Naive thymus-derived CD4-positive, alpha-beta T cell (primary cell): ENCODE results near the gene SIK2. TPM values are rescaled to one million over a fixed set of nuclear protein-coding genes. Genes with fewer than 3 reads are reported as not detected.
A peak's percentile ranks its signal among the peaks of the same experiment; 100 is the strongest.
"Not testable (repeated sequence)": the region's sequence is repeated elsewhere in the genome, so short reads cannot be mapped to it uniquely, and the experiment has no call there.

ENCODE experiments used
- ATAC-seq: fragments of 150-1000 bp; cut with Tn5 transposase; 2 replicates; pipeline ENCODE4 v1.10.0; 2021; ENCODE audit warnings: mild to moderate bottlenecking, moderate library complexity
- CTCF ChIA-PET: fragments of 350-600 bp; sonication (Branson Sonifier 250); formaldehyde crosslinking; loops from one replicate; lab custom pipeline; 2021; ENCODE audit warnings: antibody characterized with exemption; lab: Charles Lee
- POLR2A ChIA-PET: fragments of 350-600 bp; sonication (Branson Sonifier 250); formaldehyde crosslinking; loops from one replicate; lab custom pipeline; 2021; ENCODE audit warnings: antibody characterized with exemption, inconsistent platforms; lab: Charles Lee
- DNase-seq, 9 donors: peaks; one replicate each; pipeline versions ENCODE4 v3.0.0 to v3.0.0-alpha.2; 2020 to 2022; ENCODE audit warnings: mixed read lengths in 1 of 9
- H3K27ac ChIP-seq: one replicate; pipeline ENCODE4 v1.7.0; 2013; ENCODE audit warnings: mild to moderate bottlenecking, low read depth, low read length, moderate library complexity
- H3K27me3 ChIP-seq, 2 donors: one replicate each; pipeline ENCODE4 v1.7.0; 2013; ENCODE audit warnings: low read length in 2 of 2, mild to moderate bottlenecking in 2 of 2, moderate library complexity in 2 of 2; ENCODE audit not compliant: control insufficient read depth in 2 of 2, insufficient read depth in 2 of 2
- H3K36me3 ChIP-seq, 3 experiments: 1 replicate in 2 of 3; 2 replicates in 1 of 3; pipeline ENCODE4 v1.7.0; 2013; ENCODE audit warnings: low read length in 3 of 3, mild to moderate bottlenecking in 3 of 3, moderate library complexity in 1 of 3; ENCODE audit not compliant: insufficient read depth in 3 of 3, control insufficient read depth in 2 of 3
- H3K4me1 ChIP-seq, 2 donors: one replicate each; pipeline ENCODE4 v1.7.0; 2013; ENCODE audit warnings: low read length in 2 of 2, mild to moderate bottlenecking in 2 of 2, moderate library complexity in 1 of 2; ENCODE audit not compliant: control insufficient read depth in 2 of 2, insufficient read depth in 2 of 2
- H3K4me3 ChIP-seq: 2 replicates; pipeline ENCODE4 v1.7.0; 2013; ENCODE audit warnings: mild to moderate bottlenecking, low read length
- H3K9me3 ChIP-seq, 3 experiments: 1 replicate in 2 of 3; 2 replicates in 1 of 3; pipeline ENCODE4 v1.7.0; 2013; ENCODE audit warnings: low read length in 3 of 3; ENCODE audit not compliant: control insufficient read depth in 2 of 3
- H3K27ac Mint-ChIP-seq, 9 donors: one replicate each; pipeline ENCODE4 v1.8.0; 2020 to 2022; ENCODE audit warnings: mixed read lengths in 9 of 9, mild to moderate bottlenecking in 8 of 9, moderate library complexity in 5 of 9, inconsistent platforms in 2 of 9
- H3K27me3 Mint-ChIP-seq, 5 donors: one replicate each; pipeline ENCODE4 v1.8.0; 2021 to 2022; ENCODE audit warnings: mixed read lengths in 5 of 5, mild to moderate bottlenecking in 1 of 5
- H3K36me3 Mint-ChIP-seq, 5 donors: one replicate each; pipeline ENCODE4 v1.8.0; 2020 to 2022; ENCODE audit warnings: mixed read lengths in 5 of 5, mild to moderate bottlenecking in 3 of 5, inconsistent platforms in 1 of 5
- H3K4me1 Mint-ChIP-seq, 7 donors: one replicate each; pipeline ENCODE4 v1.8.0; 2020 to 2022; ENCODE audit warnings: mixed read lengths in 7 of 7, mild to moderate bottlenecking in 3 of 7, inconsistent platforms in 1 of 7
- H3K4me3 Mint-ChIP-seq, 10 donors: one replicate each; pipeline ENCODE4 v1.8.0; 2020 to 2022; ENCODE audit warnings: mild to moderate bottlenecking in 10 of 10, mixed read lengths in 10 of 10, moderate library complexity in 6 of 10, inconsistent platforms in 2 of 10
- H3K9me3 Mint-ChIP-seq, 11 donors: one replicate each; pipeline ENCODE4 v1.8.0; 2020 to 2022; ENCODE audit warnings: mixed read lengths in 11 of 11, mild to moderate bottlenecking in 4 of 11, inconsistent platforms in 1 of 11, moderate library complexity in 1 of 11
- intact Hi-C, 2 donors: fragments of 100-400 bp; cut with micrococcal nuclease; formaldehyde crosslinking; loops; one replicate each; pipeline ENCODE4 v1.15.1; 2023
- polyA plus RNA-seq, 2 donors: library from polyadenylated mRNA; unstranded; fragments of 300-500 nt; fragmentation: Illumina TruSeq; gene quantifications; one replicate each; pipeline ENCODE4 v1.2.3, GENCODE V29; 2021
- total RNA-seq, 6 experiments: library from RNA in 5 of 6; stranded (reverse) in 5 of 6; gene quantifications; 1 replicate in 5 of 6; 2 replicates in 1 of 6; pipeline ENCODE4 v1.2.3 and lab custom pipeline; 2021 to 2026

Gene SIK2
- total and polyA plus RNA-seq, 7 experiments from 2014 or later = 0.19 to 12.9 (median 9.4) TPM

DNA sequence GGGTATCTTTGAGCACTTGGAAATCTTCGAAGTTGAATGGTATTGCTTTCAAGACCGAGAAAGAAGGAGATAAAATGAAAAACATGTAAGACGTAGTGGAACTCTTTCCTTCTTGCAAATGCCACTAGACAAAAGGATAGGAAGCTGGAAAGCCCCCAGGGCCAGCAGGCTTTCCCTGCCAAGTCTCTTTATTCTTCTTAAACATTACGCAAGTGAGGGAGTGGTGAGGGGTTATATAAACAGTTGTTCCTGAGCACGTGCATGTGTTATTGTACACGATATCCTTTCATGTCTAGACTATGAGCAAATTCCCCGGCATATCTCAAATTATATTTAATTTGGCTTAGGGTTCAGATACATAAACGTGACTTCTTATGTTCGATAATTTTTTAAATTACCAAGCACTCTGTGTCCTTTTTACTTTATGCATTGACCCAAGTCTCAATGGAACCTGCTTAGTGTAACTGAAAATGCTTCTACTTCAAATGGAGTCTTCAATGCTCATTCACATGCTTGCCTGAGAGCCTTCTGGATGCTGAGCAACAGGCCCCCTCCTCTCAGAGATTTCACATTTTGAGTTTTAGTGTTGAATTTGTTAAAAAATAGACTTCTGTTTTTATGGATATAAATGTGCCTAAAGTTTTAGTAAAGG is 104.9 kb downstream of the SIK2 start:
- Histone ChIP-seq H3K9me3 (no peaks in the 10 kb centered on the region), H3K27ac (no peak overlapping the region), H3K4me1 (no peaks in the 10 kb centered on the region), H3K27me3 (no peaks in the 10 kb centered on the region), H3K4me3 (no peak overlapping the region), H3K36me3 (peaks cover 0 to 56% (median 0%) of the 10 kb centered on the region in 3 experiments)
- H3K4me3 Mint-ChIP-seq = no peak overlapping the region
- DNase-seq (no peak), ATAC-seq (no peak)
- POLR2A ChIA-PET = no interaction called here
- no peaks in the 10 kb centered on the region for H3K4me1 Mint-ChIP-seq
- CTCF ChIA-PET = no interaction called here
- H3K36me3 Mint-ChIP-seq = peaks cover 4 to 55% (median 19%) of the 10 kb centered on the region in 5 donors
- H3K27ac Mint-ChIP-seq = no peak overlapping the region
- intact Hi-C loops = loop anchor here in 1 of 2 donors (2.0 kb wide), 1 partner anchor 16 kb away; no protein-coding TSS in a partner anchor
- no peaks in the 10 kb centered on the region for H3K9me3 Mint-ChIP-seq
- no peaks in the 10 kb centered on the region for H3K27me3 Mint-ChIP-seq

DNA sequence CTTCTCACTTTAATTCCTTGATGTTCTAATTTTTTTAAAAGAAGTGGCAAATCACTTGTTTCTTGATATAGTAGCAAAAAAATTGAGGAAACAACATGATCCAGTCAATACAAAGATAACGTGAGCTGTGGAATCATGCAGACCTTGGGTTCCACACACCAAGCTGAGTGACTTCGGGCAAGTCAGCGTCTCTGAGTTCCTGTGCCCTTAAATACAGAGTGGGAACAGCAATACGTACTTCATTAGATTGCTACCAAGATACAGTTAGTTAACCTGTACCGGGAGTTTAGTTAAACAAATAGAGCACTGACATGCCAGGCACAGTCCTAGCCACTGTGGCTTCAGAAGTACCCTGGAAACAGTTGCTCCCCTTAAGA is 105.4 kb downstream of the SIK2 start:
- Histone ChIP-seq H3K4me1 (no peaks in the 10 kb centered on the region), H3K4me3 (no peak overlapping the region), H3K9me3 (no peaks in the 10 kb centered on the region), H3K27me3 (no peaks in the 10 kb centered on the region), H3K27ac (no peak overlapping the region), H3K36me3 (peaks cover 0 to 56% (median 0%) of the 10 kb centered on the region in 3 experiments)
- peaks cover 4 to 57% (median 18%) of the 10 kb centered on the region in 5 donors for H3K36me3 Mint-ChIP-seq
- no peak overlapping the region for H3K4me3 Mint-ChIP-seq
- intact Hi-C loops = loop anchor here in 1 of 2 donors (2.0 kb wide), 1 partner anchor 15 kb away; no protein-coding TSS in a partner anchor
- ChIA-PET CTCF (no interaction called here), POLR2A (no interaction called here)
- H3K27me3 Mint-ChIP-seq = no peaks in the 10 kb centered on the region
- no peaks in the 10 kb centered on the region for H3K9me3 Mint-ChIP-seq
- H3K27ac Mint-ChIP-seq = no peak overlapping the region
- DNase-seq = no peak
- ATAC-seq = no peak
- H3K4me1 Mint-ChIP-seq = no peaks in the 10 kb centered on the region

DNA sequence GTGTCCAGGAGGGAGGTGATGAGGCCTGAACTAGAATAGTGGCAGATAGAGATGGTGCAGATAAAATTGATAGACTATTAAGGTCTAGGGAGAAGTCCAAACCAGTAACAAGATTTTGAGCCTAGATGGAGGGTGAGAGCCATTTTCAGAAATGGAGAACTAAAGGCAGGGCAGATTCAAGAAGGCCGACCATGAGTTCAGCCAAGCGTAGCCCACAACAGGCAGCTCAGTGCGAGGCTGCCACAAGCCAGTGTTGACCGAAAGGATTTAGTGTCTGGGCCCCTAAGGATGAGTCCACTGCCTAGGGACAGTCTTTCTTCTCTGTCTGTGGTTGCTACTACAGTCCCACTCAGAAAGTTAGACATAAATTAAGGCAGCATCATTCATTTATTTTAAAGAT is 112.3 kb downstream of the SIK2 start:
- H3K4me1 ChIP-seq = no peaks in the 10 kb centered on the region
- H3K36me3 ChIP-seq = peaks cover 0 to 26% (median 0%) of the 10 kb centered on the region in 3 experiments
- Mint-ChIP-seq H3K4me3 (no peak overlapping the region), H3K27ac (peak overlapping the region in 1 of 9 donors; percentile 43), H3K4me1 (peaks cover 0 to 5% (median 0%) of the 10 kb centered on the region in 7 donors), H3K27me3 (no peaks in the 10 kb centered on the region), H3K36me3 (peaks cover 4 to 49% (median 22%) of the 10 kb centered on the region in 5 donors), H3K9me3 (no peaks in the 10 kb centered on the region)
- DNase-seq (no peak), ATAC-seq (no peak)
- POLR2A ChIA-PET = no interaction called here
- no peak overlapping the region for H3K27ac ChIP-seq
- no peak overlapping the region for H3K4me3 ChIP-seq
- CTCF ChIA-PET = interaction anchor here (0.6 kb wide), 1 partner anchor 121 kb away, joined by 3 read pairs; no protein-coding TSS in a partner anchor
- no peaks in the 10 kb centered on the region for H3K27me3 ChIP-seq
- intact Hi-C loops = no loop called here
- no peaks in the 10 kb centered on the region for H3K9me3 ChIP-seq

DNA sequence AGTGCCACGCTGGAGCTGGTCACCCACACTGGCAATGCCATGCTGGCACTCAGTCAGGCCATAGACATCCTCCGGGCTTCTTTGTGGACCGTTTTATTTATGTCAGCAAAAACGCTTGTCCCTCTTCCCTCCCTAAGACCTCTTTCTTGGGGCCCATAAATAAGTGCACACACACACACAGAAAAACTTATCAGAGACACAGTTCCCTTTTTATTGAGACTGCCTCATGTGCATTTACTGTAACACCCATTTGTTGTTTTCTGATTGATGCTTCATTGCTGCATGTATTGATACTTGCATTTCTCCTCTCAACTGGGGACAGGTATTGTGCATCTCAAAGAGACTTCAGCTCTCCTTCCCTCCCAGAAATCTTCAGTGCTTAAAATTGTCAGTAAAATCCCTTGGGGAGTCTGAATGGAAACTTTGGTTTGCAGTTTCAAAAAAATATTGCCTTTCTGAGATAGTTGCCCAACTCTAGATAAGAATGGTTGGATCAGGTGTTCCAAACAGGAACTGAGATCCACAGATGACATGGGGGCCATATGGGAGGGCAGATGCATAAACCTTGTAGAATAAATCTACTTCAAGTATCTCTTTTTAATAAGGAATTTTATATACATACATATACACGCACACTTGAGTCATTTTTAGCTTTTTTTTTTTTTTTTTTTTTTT is 113.0 kb downstream of the SIK2 start:
- intact Hi-C loops = no loop called here
- no peak overlapping the region for H3K4me3 ChIP-seq
- no peak overlapping the region for H3K27ac Mint-ChIP-seq

DNA sequence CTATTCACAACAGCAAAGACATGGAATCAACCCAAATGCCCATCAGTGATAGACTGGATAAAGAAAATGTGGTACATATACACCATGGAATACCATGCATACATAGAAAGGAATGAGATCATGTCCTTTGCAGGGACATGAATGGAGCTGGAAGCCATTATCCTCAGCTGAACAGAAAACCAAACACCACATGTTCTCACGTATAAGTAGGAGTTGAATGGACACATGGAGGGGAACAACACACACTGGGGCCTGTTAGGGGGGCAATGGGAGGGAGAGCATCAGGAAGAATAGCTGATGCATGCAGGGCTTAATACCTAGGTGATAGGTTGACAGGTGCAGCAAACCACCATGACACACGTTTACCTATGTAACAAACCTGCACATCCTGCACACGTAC is 115.4 kb downstream of the SIK2 start:
- H3K4me1 ChIP-seq, H3K4me1 Mint-ChIP-seq, H3K4me3 Mint-ChIP-seq, H3K27me3 Mint-ChIP-seq, H3K9me3 Mint-ChIP-seq, H3K27ac ChIP-seq, DNase-seq, POLR2A ChIA-PET, H3K27me3 ChIP-seq, ATAC-seq, intact Hi-C loops, CTCF ChIA-PET, H3K9me3 ChIP-seq, H3K4me3 ChIP-seq: not testable (repeated sequence)
- Mint-ChIP-seq H3K36me3 (peaks cover 6 to 56% (median 21%) of the 10 kb centered on the region in 5 donors), H3K27ac (peak overlapping the region in 2 of 9 donors; percentile 31 to 33)
- H3K36me3 ChIP-seq = peaks cover 0 to 42% (median 0%) of the 10 kb centered on the region in 3 experiments

More for the DNA sequence above, 113.0 kb downstream of the SIK2 start:
- H3K27me3 ChIP-seq = no peaks in the 10 kb centered on the region
- Mint-ChIP-seq H3K4me3 (no peak overlapping the region), H3K9me3 (no peaks in the 10 kb centered on the region), H3K4me1 (peaks cover 0 to 5% (median 0%) of the 10 kb centered on the region in 7 donors), H3K27me3 (no peaks in the 10 kb centered on the region), H3K36me3 (peaks cover 6 to 51% (median 25%) of the 10 kb centered on the region in 5 donors)
- CTCF ChIA-PET = interaction anchor here (0.6 kb wide), 1 partner anchor 122 kb away, joined by 3 read pairs; no protein-coding TSS in a partner anchor
- H3K4me1 ChIP-seq = no peaks in the 10 kb centered on the region
- DNase-seq (no peak), ATAC-seq (no peak)
- H3K36me3 ChIP-seq = peaks cover 0 to 33% (median 0%) of the 10 kb centered on the region in 3 experiments
- no peaks in the 10 kb centered on the region for H3K9me3 ChIP-seq
- no peak overlapping the region for H3K27ac ChIP-seq
- POLR2A ChIA-PET = no interaction called here

DNA sequence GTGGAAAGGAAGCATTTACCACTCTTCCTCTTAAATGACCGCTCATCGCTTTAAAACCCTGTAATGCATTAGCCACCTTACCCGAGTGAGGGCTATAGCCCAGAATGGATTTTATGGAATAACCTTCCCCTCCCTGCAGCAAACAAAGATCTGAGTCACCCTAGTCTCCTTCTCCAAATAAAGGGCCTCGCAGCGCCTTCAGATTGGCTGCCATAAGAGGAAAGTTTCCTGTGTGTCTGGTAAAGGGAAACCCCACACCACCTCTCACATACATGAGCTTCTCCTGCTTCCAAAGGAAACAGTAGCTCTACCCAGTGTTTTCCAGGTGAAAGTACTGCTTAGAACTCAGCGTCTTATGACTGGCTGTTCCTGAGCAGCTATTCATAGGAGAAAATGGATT is 116.2 kb downstream of the SIK2 start:
- peaks cover 6 to 62% (median 18%) of the 10 kb centered on the region in 5 donors for H3K36me3 Mint-ChIP-seq
- no peak for DNase-seq
- intact Hi-C loops = no loop called here

More for the DNA sequence above, 116.2 kb downstream of the SIK2 start:
- peaks cover 0 to 49% (median 0%) of the 10 kb centered on the region in 3 experiments for H3K36me3 ChIP-seq
- H3K27ac ChIP-seq = no peak overlapping the region
- no peaks in the 10 kb centered on the region for H3K27me3 Mint-ChIP-seq
- ATAC-seq = no peak
- ChIA-PET CTCF (no interaction called here), POLR2A (no interaction called here)
- H3K9me3 Mint-ChIP-seq = no peaks in the 10 kb centered on the region
- H3K27me3 ChIP-seq = no peaks in the 10 kb centered on the region
- no peaks in the 10 kb centered on the region for H3K9me3 ChIP-seq
- peaks cover 0 to 5% (median 0%) of the 10 kb centered on the region in 7 donors for H3K4me1 Mint-ChIP-seq
- no peaks in the 10 kb centered on the region for H3K4me1 ChIP-seq
- peak overlapping the region in 1 of 9 donors; percentile 31 for H3K27ac Mint-ChIP-seq
- no peak overlapping the region for H3K4me3 Mint-ChIP-seq
- H3K4me3 ChIP-seq = no peak overlapping the region
